WTC11 (cell line): ENCODE results near the gene MOV10. TPM values are rescaled to one million over a fixed set of nuclear protein-coding genes. Genes with fewer than 3 reads are reported as not detected.

Experiments used
- ATAC-seq: fragments of 200-7000 bp; cut with Tn5 transposase; 2 replicates; pipeline ENCODE4 v1.10.0; 2021; ENCODE audit warnings: mild to moderate bottlenecking, moderate library complexity
- CTCF ChIA-PET: fragments of 300-600 bp; sonication (Branson Sonifier 250); formaldehyde crosslinking; loops from one replicate; lab custom pipeline; 2021; ENCODE audit warnings: antibody characterized with exemption; lab: Charles Lee
- POLR2A ChIA-PET: fragments of 350-600 bp; sonication (Branson Sonifier 250); formaldehyde crosslinking; loops from one replicate; lab custom pipeline; 2021; ENCODE audit warnings: antibody characterized with exemption; lab: Charles Lee
- DNase-seq: peaks from one replicate; pipeline ENCODE4 v3.0.0; 2021; ENCODE audit warnings: low spot score
- H3K27ac Mint-ChIP-seq: 2 replicates; pipeline ENCODE4 v1.8.0; 2021; ENCODE audit warnings: mixed read lengths
- H3K27me3 Mint-ChIP-seq: 2 replicates; pipeline ENCODE4 v1.8.0; 2021; ENCODE audit warnings: low read depth, mild to moderate bottlenecking, moderate library complexity, mixed read lengths
- H3K36me3 Mint-ChIP-seq: 2 replicates; pipeline ENCODE4 v1.8.0; 2021; ENCODE audit warnings: mixed read lengths
- H3K4me1 Mint-ChIP-seq: 2 replicates; pipeline ENCODE4 v1.8.0; 2022; ENCODE audit warnings: mixed read lengths
- H3K4me3 Mint-ChIP-seq: 2 replicates; pipeline ENCODE4 v1.8.0; 2021; ENCODE audit warnings: mild to moderate bottlenecking, moderate library complexity, mixed read lengths
- H3K9me3 Mint-ChIP-seq: 2 replicates; pipeline ENCODE4 v1.8.0; 2021; ENCODE audit warnings: mixed read lengths
- ATF1 ChIP-seq: sonication (generic); formaldehyde crosslinking; IDR thresholded peaks from 2 replicates; pipeline ENCODE4 v1.8.1; 2023; ENCODE audit warnings: mild to moderate bottlenecking, moderate library complexity, missing genetic modification reagents
- EMX1 ChIP-seq: fragments of 250-450 bp; sonication (Bioruptor Pico); IDR thresholded peaks from 2 replicates; pipeline ENCODE4 v1.8.0; 2021; ENCODE audit warnings: mild to moderate bottlenecking
- FOXJ3 ChIP-seq: sonication (generic); formaldehyde crosslinking; IDR thresholded peaks from 2 replicates; pipeline ENCODE4 v1.9.0; 2021; ENCODE audit warnings: missing genetic modification reagents, mild to moderate bottlenecking, borderline replicate concordance
- FOXP1 ChIP-seq: sonication (generic); formaldehyde crosslinking; IDR thresholded peaks from 2 replicates; pipeline ENCODE4 v1.8.0; 2022; ENCODE audit warnings: missing genetic modification reagents, mild to moderate bottlenecking, moderate library complexity, borderline replicate concordance
- KAT7 ChIP-seq: sonication (generic); formaldehyde crosslinking; IDR thresholded peaks from 2 replicates; pipeline ENCODE4 v1.8.1; 2023; ENCODE audit warnings: missing genetic modification reagents, mild to moderate bottlenecking, borderline replicate concordance
- MXD4 ChIP-seq: fragments of 250-450 bp; sonication (Bioruptor Pico); IDR thresholded peaks from 2 replicates; pipeline ENCODE4 v1.8.0; 2021; ENCODE audit warnings: mild to moderate bottlenecking, moderate library complexity, borderline replicate concordance
- NFATC4 ChIP-seq: fragments of 250-450 bp; sonication (Bioruptor Pico); IDR thresholded peaks from 2 replicates; pipeline ENCODE4 v1.9.0; 2021; ENCODE audit warnings: mild to moderate bottlenecking
- NFYB ChIP-seq: sonication (generic); formaldehyde crosslinking; conservative IDR thresholded peaks from 2 replicates; pipeline ENCODE4 v1.8.0; 2022; ENCODE audit warnings: low read depth, missing genetic modification reagents
- OVOL2 ChIP-seq: fragments of 250-450 bp; sonication (Bioruptor Pico); IDR thresholded peaks from 2 replicates; pipeline ENCODE4 v1.9.0; 2021; ENCODE audit warnings: mild to moderate bottlenecking, borderline replicate concordance
- SMAD4 ChIP-seq: sonication (generic); formaldehyde crosslinking; IDR thresholded peaks from 2 replicates; pipeline ENCODE4 v1.8.0; 2022; ENCODE audit warnings: mild to moderate bottlenecking, missing genetic modification reagents
- ZNF263 ChIP-seq: sonication (generic); formaldehyde crosslinking; IDR thresholded peaks from 2 replicates; pipeline ENCODE4 v1.8.1; 2022; ENCODE audit warnings: low read depth, mild to moderate bottlenecking, moderate library complexity, missing genetic modification reagents
- ZNF396 ChIP-seq: fragments of 250-450 bp; sonication (Bioruptor Pico); IDR thresholded peaks from 2 replicates; pipeline ENCODE4 v1.8.0; 2021; ENCODE audit warnings: mild to moderate bottlenecking, moderate library complexity, borderline replicate concordance
- ZNF416 ChIP-seq: fragments of 250-450 bp; sonication (Bioruptor Pico); IDR thresholded peaks from 2 replicates; pipeline ENCODE4 v1.9.0; 2021; ENCODE audit warnings: mild to moderate bottlenecking, inconsistent platforms
- total RNA-seq: library from RNA; stranded (reverse); gene quantifications from 3 replicates; pipeline ENCODE4 v1.2.3, GENCODE V29; 2021
- TF ChIP-seq, protein P1 (sequence below): fragments of 250-450 bp; sonication (Bioruptor Pico); IDR thresholded peaks from 2 replicates; pipeline ENCODE4 v1.9.0; 2021; ENCODE audit warnings: mild to moderate bottlenecking
- TF ChIP-seq, protein P2 (sequence below): fragments of 250-450 bp; sonication (Bioruptor Pico); IDR thresholded peaks from 2 replicates; pipeline ENCODE4 v1.8.0; 2021; ENCODE audit warnings: mild to moderate bottlenecking
- TF ChIP-seq, protein P3 (sequence below): sonication (generic); formaldehyde crosslinking; IDR thresholded peaks from 2 replicates; pipeline ENCODE4 v1.8.0; 2023; ENCODE audit warnings: missing genetic modification reagents
- TF ChIP-seq, protein P4 (sequence below): sonication (generic); formaldehyde crosslinking; IDR thresholded peaks from 2 replicates; pipeline ENCODE4 v1.8.1; 2023; ENCODE audit warnings: mild to moderate bottlenecking, missing genetic modification reagents, moderate library complexity
- TF ChIP-seq, protein P5 (sequence below): sonication (generic); formaldehyde crosslinking; IDR thresholded peaks from 2 replicates; pipeline ENCODE4 v1.8.1; 2023; ENCODE audit warnings: mild to moderate bottlenecking, missing genetic modification reagents, moderate library complexity
- TF ChIP-seq, protein P6 (sequence below): sonication (generic); formaldehyde crosslinking; IDR thresholded peaks from 2 replicates; pipeline ENCODE4 v1.8.0; 2022; ENCODE audit warnings: mild to moderate bottlenecking, missing genetic modification reagents
- TF ChIP-seq, protein P7 (sequence below): sonication (generic); formaldehyde crosslinking; IDR thresholded peaks from 2 replicates; pipeline ENCODE4 v1.8.1; 2023; ENCODE audit warnings: mild to moderate bottlenecking, moderate library complexity, missing genetic modification reagents

Gene MOV10
- total RNA-seq, 1 experiment from 2014 or later, result 80.7 TPM

DNA sequence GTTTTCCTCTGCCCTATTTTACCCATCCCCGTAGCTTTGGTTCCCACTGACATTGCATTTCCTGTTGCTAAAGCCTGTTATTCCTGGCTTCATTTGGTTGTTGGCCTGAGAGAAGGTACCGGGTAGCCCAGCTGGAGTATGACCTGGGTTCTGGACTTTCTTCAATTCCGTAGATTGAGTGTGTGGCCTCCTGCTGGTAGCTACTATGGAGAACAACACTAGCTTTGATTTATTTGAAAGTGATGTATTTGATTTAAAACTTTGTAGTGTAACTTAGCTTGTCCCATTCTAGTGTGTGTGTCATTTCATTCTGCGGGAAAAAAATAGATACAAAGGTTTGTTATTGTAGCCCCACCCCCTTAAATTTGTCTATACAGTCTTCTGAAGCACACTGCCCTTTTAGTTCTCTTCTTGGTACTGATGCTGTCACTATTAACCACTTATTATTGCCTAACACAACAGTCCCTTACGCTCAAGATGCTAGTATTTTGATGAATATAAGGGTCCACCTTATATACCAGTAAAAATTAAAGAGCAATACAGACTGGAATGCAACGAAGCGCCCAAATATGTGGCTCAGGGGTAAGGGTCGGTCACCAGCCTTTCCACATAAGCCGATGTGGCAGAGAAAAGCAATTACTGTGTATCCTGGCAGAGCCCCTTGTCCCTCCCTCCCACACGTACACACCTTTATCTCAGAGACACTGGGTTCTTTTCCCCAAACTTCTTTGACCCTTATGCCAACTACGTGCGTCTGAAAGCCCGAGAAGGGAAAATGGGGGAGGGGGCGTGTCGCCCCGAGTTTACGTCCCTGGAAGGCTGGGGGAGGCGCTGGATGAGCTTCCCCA, 643 bp upstream of the MOV10 start:
- CTCF ChIA-PET, result interaction anchor here (0.7 to 3.6 kb wide), 25 partner anchors 14 to 399 kb away, joined by 3 to 23 read pairs (median 4); partner anchors contain the start of genes CAPZA1, LRIG2, PPM1J and SLC16A1
- ATAC-seq (peak; percentile 4), DNase-seq (no peak)
- Mint-ChIP-seq H3K9me3 (no peaks in the 10 kb centered on the region), H3K27me3 (peaks cover 10% of the 10 kb centered on the region; the same call in 1 of the 2 replicates), H3K27ac (peak overlapping the region; percentile 92), H3K4me1 (peaks cover 70% of the 10 kb centered on the region), H3K4me3 (peak overlapping the region; percentile 89), H3K36me3 (peaks cover 24% of the 10 kb centered on the region)
- POLR2A ChIA-PET, result interaction anchor here (0.6 to 2.3 kb wide), 14 partner anchors 9 to 283 kb away, joined by 3 to 16 read pairs (median 4); partner anchors contain the start of genes PPM1J and ST7L
- TF ChIP-seq OVOL2 (CRISPR knock-in tag), result no peak
- TF ChIP-seq FOXP1 (CRISPR knock-in tag), result no peak
- TF ChIP-seq, protein P1, sequence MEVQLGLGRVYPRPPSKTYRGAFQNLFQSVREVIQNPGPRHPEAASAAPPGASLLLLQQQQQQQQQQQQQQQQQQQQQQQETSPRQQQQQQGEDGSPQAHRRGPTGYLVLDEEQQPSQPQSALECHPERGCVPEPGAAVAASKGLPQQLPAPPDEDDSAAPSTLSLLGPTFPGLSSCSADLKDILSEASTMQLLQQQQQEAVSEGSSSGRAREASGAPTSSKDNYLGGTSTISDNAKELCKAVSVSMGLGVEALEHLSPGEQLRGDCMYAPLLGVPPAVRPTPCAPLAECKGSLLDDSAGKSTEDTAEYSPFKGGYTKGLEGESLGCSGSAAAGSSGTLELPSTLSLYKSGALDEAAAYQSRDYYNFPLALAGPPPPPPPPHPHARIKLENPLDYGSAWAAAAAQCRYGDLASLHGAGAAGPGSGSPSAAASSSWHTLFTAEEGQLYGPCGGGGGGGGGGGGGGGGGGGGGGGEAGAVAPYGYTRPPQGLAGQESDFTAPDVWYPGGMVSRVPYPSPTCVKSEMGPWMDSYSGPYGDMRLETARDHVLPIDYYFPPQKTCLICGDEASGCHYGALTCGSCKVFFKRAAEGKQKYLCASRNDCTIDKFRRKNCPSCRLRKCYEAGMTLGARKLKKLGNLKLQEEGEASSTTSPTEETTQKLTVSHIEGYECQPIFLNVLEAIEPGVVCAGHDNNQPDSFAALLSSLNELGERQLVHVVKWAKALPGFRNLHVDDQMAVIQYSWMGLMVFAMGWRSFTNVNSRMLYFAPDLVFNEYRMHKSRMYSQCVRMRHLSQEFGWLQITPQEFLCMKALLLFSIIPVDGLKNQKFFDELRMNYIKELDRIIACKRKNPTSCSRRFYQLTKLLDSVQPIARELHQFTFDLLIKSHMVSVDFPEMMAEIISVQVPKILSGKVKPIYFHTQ (CRISPR knock-in tag), result 0 out of 2 replicates have a peak, but pooled peaks have one; percentile 8
- TF ChIP-seq EMX1, result 0 out of 2 replicates have a peak, but pooled peaks have one; percentile 65
- TF ChIP-seq, protein P2, sequence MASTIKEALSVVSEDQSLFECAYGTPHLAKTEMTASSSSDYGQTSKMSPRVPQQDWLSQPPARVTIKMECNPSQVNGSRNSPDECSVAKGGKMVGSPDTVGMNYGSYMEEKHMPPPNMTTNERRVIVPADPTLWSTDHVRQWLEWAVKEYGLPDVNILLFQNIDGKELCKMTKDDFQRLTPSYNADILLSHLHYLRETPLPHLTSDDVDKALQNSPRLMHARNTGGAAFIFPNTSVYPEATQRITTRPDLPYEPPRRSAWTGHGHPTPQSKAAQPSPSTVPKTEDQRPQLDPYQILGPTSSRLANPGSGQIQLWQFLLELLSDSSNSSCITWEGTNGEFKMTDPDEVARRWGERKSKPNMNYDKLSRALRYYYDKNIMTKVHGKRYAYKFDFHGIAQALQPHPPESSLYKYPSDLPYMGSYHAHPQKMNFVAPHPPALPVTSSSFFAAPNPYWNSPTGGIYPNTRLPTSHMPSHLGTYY (CRISPR knock-in tag), result peak; percentile 72; the same call in 1 of the 2 replicates

DNA sequence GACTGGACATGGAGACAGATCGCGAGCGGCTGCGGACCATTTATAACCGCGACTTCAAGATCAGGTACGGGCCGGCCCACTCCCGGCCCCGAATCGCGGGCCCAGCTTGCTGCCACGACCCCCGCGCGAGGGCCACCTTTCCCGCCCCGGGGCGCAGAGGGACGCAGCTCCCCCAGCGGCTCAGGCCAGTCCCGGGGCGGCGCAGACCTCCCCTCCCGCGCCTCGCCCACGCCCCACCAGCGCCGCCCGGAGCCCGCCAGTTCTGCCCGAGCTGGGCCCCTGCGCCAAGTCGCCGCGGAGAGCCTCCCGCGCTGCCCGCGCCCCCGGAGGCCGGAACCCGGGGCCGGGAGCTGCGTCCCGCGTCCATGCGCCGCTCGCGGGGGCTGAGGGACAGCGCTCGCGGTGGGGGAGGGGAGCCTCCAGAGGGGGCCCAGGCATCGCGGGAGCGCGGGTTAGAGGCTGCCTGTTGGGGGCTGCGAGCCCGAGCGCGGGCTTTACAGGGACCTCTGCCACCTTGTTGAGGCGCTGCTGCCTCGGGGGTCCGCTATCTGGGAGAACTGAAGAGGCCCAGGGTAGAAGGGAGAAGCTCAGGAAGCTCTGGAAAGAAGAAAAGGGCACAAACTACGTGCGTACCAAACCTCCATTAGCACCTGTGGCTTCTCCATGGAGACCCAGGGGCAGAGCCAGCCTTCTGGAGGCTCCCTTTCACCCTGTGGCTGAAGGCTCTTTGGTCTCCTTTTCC, 698 bp downstream of the MOV10 start:
- ATAC-seq, result peak; percentile 16
- H3K4me1 Mint-ChIP-seq, result peaks cover 62% of the 10 kb centered on the region
- peaks cover 4% of the 10 kb centered on the region; the same call in 1 of the 2 replicates for H3K9me3 Mint-ChIP-seq
- TF ChIP-seq NFATC4 (CRISPR knock-in tag), result no peak
- no peak for TF ChIP-seq SMAD4
- TF ChIP-seq OVOL2 (CRISPR knock-in tag), result no peak
- TF ChIP-seq, protein P2 (CRISPR knock-in tag), result no peak
- 0 out of 2 replicates have a peak, but pooled peaks have one; percentile 25 for TF ChIP-seq KAT7 (CRISPR knock-in tag)
- no peak for TF ChIP-seq NFYB (CRISPR knock-in tag)
- TF ChIP-seq, protein P3, sequence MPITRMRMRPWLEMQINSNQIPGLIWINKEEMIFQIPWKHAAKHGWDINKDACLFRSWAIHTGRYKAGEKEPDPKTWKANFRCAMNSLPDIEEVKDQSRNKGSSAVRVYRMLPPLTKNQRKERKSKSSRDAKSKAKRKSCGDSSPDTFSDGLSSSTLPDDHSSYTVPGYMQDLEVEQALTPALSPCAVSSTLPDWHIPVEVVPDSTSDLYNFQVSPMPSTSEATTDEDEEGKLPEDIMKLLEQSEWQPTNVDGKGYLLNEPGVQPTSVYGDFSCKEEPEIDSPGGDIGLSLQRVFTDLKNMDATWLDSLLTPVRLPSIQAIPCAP (CRISPR knock-in tag), result no peak
- no peak for TF ChIP-seq ZNF416
- TF ChIP-seq, protein P4, sequence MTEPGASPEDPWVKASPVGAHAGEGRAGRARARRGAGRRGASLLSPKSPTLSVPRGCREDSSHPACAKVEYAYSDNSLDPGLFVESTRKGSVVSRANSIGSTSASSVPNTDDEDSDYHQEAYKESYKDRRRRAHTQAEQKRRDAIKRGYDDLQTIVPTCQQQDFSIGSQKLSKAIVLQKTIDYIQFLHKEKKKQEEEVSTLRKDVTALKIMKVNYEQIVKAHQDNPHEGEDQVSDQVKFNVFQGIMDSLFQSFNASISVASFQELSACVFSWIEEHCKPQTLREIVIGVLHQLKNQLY (CRISPR knock-in tag), result no peak
- TF ChIP-seq, protein P5, sequence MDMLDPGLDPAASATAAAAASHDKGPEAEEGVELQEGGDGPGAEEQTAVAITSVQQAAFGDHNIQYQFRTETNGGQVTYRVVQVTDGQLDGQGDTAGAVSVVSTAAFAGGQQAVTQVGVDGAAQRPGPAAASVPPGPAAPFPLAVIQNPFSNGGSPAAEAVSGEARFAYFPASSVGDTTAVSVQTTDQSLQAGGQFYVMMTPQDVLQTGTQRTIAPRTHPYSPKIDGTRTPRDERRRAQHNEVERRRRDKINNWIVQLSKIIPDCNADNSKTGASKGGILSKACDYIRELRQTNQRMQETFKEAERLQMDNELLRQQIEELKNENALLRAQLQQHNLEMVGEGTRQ, result no peak
- no peak for TF ChIP-seq MXD4 (CRISPR knock-in tag)
- no peak for TF ChIP-seq ZNF263
- TF ChIP-seq ATF1 (CRISPR knock-in tag), result 0 out of 2 replicates have a peak, but pooled peaks have one; percentile 42
- TF ChIP-seq FOXJ3 (CRISPR knock-in tag), result no peak
- TF ChIP-seq ZNF396 (CRISPR knock-in tag), result no peak
- TF ChIP-seq, protein P6, sequence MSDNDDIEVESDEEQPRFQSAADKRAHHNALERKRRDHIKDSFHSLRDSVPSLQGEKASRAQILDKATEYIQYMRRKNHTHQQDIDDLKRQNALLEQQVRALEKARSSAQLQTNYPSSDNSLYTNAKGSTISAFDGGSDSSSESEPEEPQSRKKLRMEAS (CRISPR knock-in tag), result no peak; the same call in 1 of the 2 replicates
- TF ChIP-seq, protein P7, sequence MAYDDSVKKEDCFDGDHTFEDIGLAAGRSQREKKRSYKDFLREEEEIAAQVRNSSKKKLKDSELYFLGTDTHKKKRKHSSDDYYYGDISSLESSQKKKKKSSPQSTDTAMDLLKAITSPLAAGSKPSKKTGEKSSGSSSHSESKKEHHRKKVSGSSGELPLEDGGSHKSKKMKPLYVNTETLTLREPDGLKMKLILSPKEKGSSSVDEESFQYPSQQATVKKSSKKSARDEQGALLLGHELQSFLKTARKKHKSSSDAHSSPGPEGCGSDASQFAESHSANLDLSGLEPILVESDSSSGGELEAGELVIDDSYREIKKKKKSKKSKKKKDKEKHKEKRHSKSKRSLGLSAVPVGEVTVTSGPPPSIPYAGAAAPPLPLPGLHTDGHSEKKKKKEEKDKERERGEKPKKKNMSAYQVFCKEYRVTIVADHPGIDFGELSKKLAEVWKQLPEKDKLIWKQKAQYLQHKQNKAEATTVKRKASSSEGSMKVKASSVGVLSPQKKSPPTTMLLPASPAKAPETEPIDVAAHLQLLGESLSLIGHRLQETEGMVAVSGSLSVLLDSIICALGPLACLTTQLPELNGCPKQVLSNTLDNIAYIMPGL, result peak; percentile 78

More for the DNA sequence above, 698 bp downstream of the MOV10 start:
- ChIA-PET POLR2A (interaction anchor here (0.5 to 2.3 kb wide), 14 partner anchors 14 to 284 kb away, joined by 3 to 16 read pairs (median 4); partner anchors contain the start of genes PPM1J and ST7L), CTCF (interaction anchor here (0.5 to 3.6 kb wide), 22 partner anchors 13 to 1128 kb away, joined by 3 to 23 read pairs (median 4); partner anchors contain the start of genes LRIG2, PPM1J, SLC16A1 and WNT2B)
- Mint-ChIP-seq H3K36me3 (peaks cover 15% of the 10 kb centered on the region), H3K4me3 (peak overlapping the region; percentile 89), H3K27me3 (peaks cover 10% of the 10 kb centered on the region; the same call in 1 of the 2 replicates), H3K27ac (peak overlapping the region; percentile 92; the same call in 1 of the 2 replicates)
- DNase-seq, result peak; percentile 69
